Measurements from ENCODE around the gene THRA. TPM values are rescaled to one million over a fixed set of nuclear protein-coding genes. Genes with fewer than 3 reads are reported as not detected.

THRA gene
- total RNA-seq (63.9 TPM), polyA plus RNA-seq (ENCODE audit: insufficient read depth, low read depth, low replicate concordance) (40.8 TPM)
- long read RNA-seq, donor 1, full-length matches to known transcripts, result 3 of 3 reads
- long read RNA-seq, donor 1, partial matches to known transcripts, result 0 of 3 reads
- long read RNA-seq, donor 1, other reads (novel, unspliced or antisense), result 0 of 3 reads
- long read RNA-seq, donor 2, full-length matches to known transcripts, result 13 of 13 reads
- long read RNA-seq, donor 2, partial matches to known transcripts, result 0 of 13 reads
- long read RNA-seq, donor 2, other reads (novel, unspliced or antisense), result 0 of 13 reads
- long read RNA-seq, donor 3, full-length matches to known transcripts, result 6 of 6 reads
- long read RNA-seq, donor 3, partial matches to known transcripts, result 0 of 6 reads
- long read RNA-seq, donor 3, other reads (novel, unspliced or antisense), result 0 of 6 reads
- long read RNA-seq, donor 4, full-length matches to known transcripts, result 8 of 8 reads
- long read RNA-seq, donor 4, partial matches to known transcripts, result 0 of 8 reads
- long read RNA-seq, donor 4, other reads (novel, unspliced or antisense), result 0 of 8 reads
- long read RNA-seq, donor 5, result 0 reads
- long read RNA-seq, donor 6, full-length matches to known transcripts, result 3 of 3 reads
- long read RNA-seq, donor 6, partial matches to known transcripts, result 0 of 3 reads
- long read RNA-seq, donor 6, other reads (novel, unspliced or antisense), result 0 of 3 reads
- long read RNA-seq, donor 7, full-length matches to known transcripts, result 18 of 52 reads
- long read RNA-seq, donor 7, partial matches to known transcripts, result 13 of 52 reads
- long read RNA-seq, donor 7, other reads (novel, unspliced or antisense), result 21 of 52 reads
- long read RNA-seq, donor 8, full-length matches to known transcripts, result 8 of 26 reads
- long read RNA-seq, donor 8, partial matches to known transcripts, result 18 of 26 reads
- long read RNA-seq, donor 8, other reads (novel, unspliced or antisense), result 0 of 26 reads
- long read RNA-seq, donor 9, full-length matches to known transcripts, result 7 of 7 reads
- long read RNA-seq, donor 9, partial matches to known transcripts, result 0 of 7 reads
- long read RNA-seq, donor 9, other reads (novel, unspliced or antisense), result 0 of 7 reads
- long read RNA-seq, donor 10, full-length matches to known transcripts, result 3 of 3 reads
- long read RNA-seq, donor 10, partial matches to known transcripts, result 0 of 3 reads
- long read RNA-seq, donor 10, other reads (novel, unspliced or antisense), result 0 of 3 reads

DNA sequence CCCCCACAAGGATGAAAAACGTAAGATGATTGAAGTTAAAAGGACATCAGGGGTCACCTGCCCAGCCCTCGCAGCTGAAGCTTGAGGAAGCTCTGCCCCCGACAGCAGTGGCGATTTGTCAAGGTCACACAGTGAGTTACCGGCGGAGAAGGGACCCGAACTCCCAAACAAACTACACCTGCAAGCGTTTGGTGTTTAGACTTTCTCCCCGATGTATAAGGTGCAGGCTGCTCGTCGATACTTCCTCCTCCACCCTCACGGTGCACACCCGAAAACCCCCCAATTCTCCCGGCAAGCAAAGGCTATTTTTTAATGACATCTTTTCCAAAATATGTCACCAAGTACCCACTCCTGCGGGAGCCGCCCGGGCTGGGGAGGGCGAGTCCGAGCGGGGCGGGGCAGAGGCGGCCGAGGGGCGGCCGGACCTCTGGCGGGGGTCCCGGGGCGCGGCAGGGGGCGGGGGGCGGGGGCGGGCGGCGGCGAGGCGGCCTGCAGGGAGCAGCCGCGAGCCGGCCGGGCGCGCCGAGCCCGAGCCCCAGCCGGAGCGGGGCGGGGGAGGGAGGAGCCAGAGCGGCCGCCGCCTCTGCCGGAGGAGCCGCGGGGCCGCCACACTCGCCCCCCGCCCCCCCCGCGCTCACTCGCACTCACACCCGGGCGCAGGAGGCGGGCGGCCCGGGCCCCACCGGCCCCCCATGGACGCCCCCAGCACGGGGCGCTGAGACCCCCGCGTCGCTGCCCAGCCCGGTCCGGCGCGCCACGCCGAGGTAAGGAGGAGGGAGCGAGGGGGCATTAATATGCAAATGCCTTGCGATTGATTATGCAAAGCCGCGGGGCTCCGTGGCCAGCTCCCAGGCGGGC is at the start of gene THRA:
Gene THRA (plus strand): TSS at position 637 of the 858 bp plus-strand sequence. CDS start 11,524 bp downstream, outside the sequence.
- Histone ChIP-seq H3K4me1 (ENCODE audit: control insufficient read depth in 2 of 3, insufficient read depth in 2 of 3, low read depth in 1 of 3, low read length in 3 of 3) (peaks cover 5 to 29% (median 23%) of the 10 kb centered on the region in 3 donors), H3K4me3 (ENCODE audit: low read length in 3 of 3) (peak within 1 kb of the TSS; percentile 79 to 90 (median 88)), H3K9me3 (ENCODE audit: control insufficient read depth in 2 of 3, insufficient read depth in 1 of 3, low read length in 3 of 3) (no peaks in the 10 kb centered on the region), H3K27ac (ENCODE audit: low read depth in 2 of 2, low read length in 2 of 2) (peak within 1 kb of the TSS; percentile 88 to 92), H3K36me3 (ENCODE audit: control insufficient read depth in 2 of 3, insufficient read depth in 3 of 3, low read length in 3 of 3) (no peaks in the 10 kb centered on the region), H3K27me3 (ENCODE audit: control insufficient read depth, insufficient read depth, low read length) (no peaks in the 10 kb centered on the region), H3K9ac (ENCODE audit: low read length in 3 of 3) (peak within 1 kb of the TSS; percentile 71 to 82 (median 74))
- intact Hi-C loops (cut with DNase I), result no loop called here
- DNase-seq (peak; percentile 68 to 88 (median 81)), FAIRE-seq (no peak)
- TF ChIP-seq, protein P1, sequence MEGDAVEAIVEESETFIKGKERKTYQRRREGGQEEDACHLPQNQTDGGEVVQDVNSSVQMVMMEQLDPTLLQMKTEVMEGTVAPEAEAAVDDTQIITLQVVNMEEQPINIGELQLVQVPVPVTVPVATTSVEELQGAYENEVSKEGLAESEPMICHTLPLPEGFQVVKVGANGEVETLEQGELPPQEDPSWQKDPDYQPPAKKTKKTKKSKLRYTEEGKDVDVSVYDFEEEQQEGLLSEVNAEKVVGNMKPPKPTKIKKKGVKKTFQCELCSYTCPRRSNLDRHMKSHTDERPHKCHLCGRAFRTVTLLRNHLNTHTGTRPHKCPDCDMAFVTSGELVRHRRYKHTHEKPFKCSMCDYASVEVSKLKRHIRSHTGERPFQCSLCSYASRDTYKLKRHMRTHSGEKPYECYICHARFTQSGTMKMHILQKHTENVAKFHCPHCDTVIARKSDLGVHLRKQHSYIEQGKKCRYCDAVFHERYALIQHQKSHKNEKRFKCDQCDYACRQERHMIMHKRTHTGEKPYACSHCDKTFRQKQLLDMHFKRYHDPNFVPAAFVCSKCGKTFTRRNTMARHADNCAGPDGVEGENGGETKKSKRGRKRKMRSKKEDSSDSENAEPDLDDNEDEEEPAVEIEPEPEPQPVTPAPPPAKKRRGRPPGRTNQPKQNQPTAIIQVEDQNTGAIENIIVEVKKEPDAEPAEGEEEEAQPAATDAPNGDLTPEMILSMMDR (IDR thresholded peaks at IDR 0.05; ENCODE audit: borderline replicate concordance, extremely low read depth, insufficient read depth), result peak; percentile 32

- intact Hi-C loops (cut with DNase I), result loop anchor here (10.0 kb wide), 2 partner anchors 150 to 270 kb away; partner anchors contain the start of gene CDC6
- TF ChIP-seq, protein P1 (IDR thresholded peaks at IDR 0.05; ENCODE audit: borderline replicate concordance, extremely low read depth, insufficient read depth), result no peak
- H3K27me3 ChIP-seq (ENCODE audit: control insufficient read depth, insufficient read depth, low read length), result no peaks in the 10 kb centered on the region
- no peaks in the 10 kb centered on the region for H3K9me3 ChIP-seq (ENCODE audit: control insufficient read depth in 2 of 3, insufficient read depth in 1 of 3, low read length in 3 of 3)
- no peaks in the 10 kb centered on the region for H3K36me3 ChIP-seq (ENCODE audit: control insufficient read depth in 2 of 3, insufficient read depth in 3 of 3, low read length in 3 of 3)
- peaks cover 0 to 9% (median 4%) of the 10 kb centered on the region in 3 donors for H3K4me1 ChIP-seq (ENCODE audit: control insufficient read depth in 2 of 3, insufficient read depth in 2 of 3, low read depth in 1 of 3, low read length in 3 of 3)
- H3K4me3 ChIP-seq (ENCODE audit: low read length in 3 of 3), result no peak overlapping the region
- no peak overlapping the region for H3K9ac ChIP-seq (ENCODE audit: low read length in 3 of 3)
- DNase-seq (peak in 1 of 5 donors; percentile 53), FAIRE-seq (no peak)
- peak overlapping the region in 1 of 2 donors; percentile 41 for H3K27ac ChIP-seq (ENCODE audit: low read depth in 2 of 2, low read length in 2 of 2)
These were observed 48.3 kb upstream of the THRA start for GRCh38 chr17:40014375-40014980.

Data from kidney (tissue), 22 donors.